HEK293 (cell line): ENCODE results near the gene PRSS35.
A peak's percentile ranks its signal among the peaks of the same experiment; 100 is the strongest.
"Not testable (repeated sequence)": the region's sequence is repeated elsewhere in the genome, so short reads cannot be mapped to it uniquely, and the experiment has no call there.

Experiments
- CTCF ChIA-PET: fragments of 350-600 bp; formaldehyde crosslinking; extraction: SDS; loops from one replicate; lab custom pipeline; 2021; ENCODE audit warnings: antibody characterized with exemption; lab: Yijun Ruan, JAX
- POLR2A ChIA-PET: fragments of 300-600 bp; formaldehyde crosslinking; extraction: SDS; loops from one replicate; lab custom pipeline; 2020; ENCODE audit warnings: antibody characterized with exemption, inconsistent platforms; lab: Yijun Ruan, JAX
- H3K27ac ChIP-seq: fragments of 200-500 bp; sonication (Bioruptor generic); 2 replicates; pipeline ENCODE4 v1.5.1; 2014; ENCODE audit warnings: low read depth, low read length, control low read depth, inconsistent platforms; ENCODE audit errors: extremely low read depth
- H3K36me3 ChIP-seq, 2 experiments: fragments of 200-500 bp in 1 of 2; sonication (Bioruptor generic) in 1 of 2; 1 replicate in 1 of 2; 2 replicates in 1 of 2; pipeline ENCODE4 v1.5.1; 2014 to 2017; ENCODE audit warnings: inconsistent platforms in 2 of 2, low read length in 2 of 2; ENCODE audit not compliant: control insufficient read depth in 2 of 2, insufficient read depth in 1 of 2
- H3K4me1 ChIP-seq: fragments of 200-500 bp; sonication (Bioruptor generic); 2 replicates; pipeline ENCODE4 v1.5.1; 2014; ENCODE audit warnings: mild to moderate bottlenecking, low read length, inconsistent platforms; ENCODE audit not compliant: control insufficient read depth, insufficient read depth
- H3K4me3 ChIP-seq: 2 replicates; pipeline ENCODE4 v1.5.1; 2011; ENCODE audit warnings: low read depth, mild to moderate bottlenecking, control low read depth, low read length, moderate library complexity
- H3K9me3 ChIP-seq: fragments of 200-500 bp; sonication (Bioruptor generic); 2 replicates; pipeline ENCODE4 v1.5.1; 2014; ENCODE audit warnings: low read depth, low read length, inconsistent platforms; ENCODE audit not compliant: control insufficient read depth, insufficient read depth
- BCL11A ChIP-seq: fragments of 450-650 bp; formaldehyde crosslinking; IDR thresholded peaks from 2 replicates; pipeline ENCODE4 v1.5.1; 2016; ENCODE audit warnings: low read depth, missing biosample characterization, missing genetic modification characterization
- WT1 ChIP-seq: fragments of 450-650 bp; formaldehyde crosslinking; IDR thresholded peaks from 2 replicates; pipeline ENCODE4 v1.5.1; 2016; ENCODE audit warnings: missing biosample characterization, missing genetic modification characterization
- ZBTB8A ChIP-seq: fragments of 450-650 bp; formaldehyde crosslinking; IDR thresholded peaks from 2 replicates; pipeline ENCODE4 v1.5.1; 2016; ENCODE audit warnings: missing biosample characterization, missing genetic modification characterization
- ZNF121 ChIP-seq: fragments of 450-650 bp; formaldehyde crosslinking; IDR thresholded peaks from 2 replicates; pipeline ENCODE4 v1.5.1; 2016; ENCODE audit warnings: missing biosample characterization, missing genetic modification characterization
- ZNF449 ChIP-seq: fragments of 450-650 bp; formaldehyde crosslinking; IDR thresholded peaks from 2 replicates; pipeline ENCODE4 v1.5.1; 2017; ENCODE audit warnings: missing biosample characterization, mild to moderate bottlenecking, missing genetic modification characterization, moderate library complexity
- ZNF629 ChIP-seq: fragments of 450-650 bp; formaldehyde crosslinking; IDR thresholded peaks from 2 replicates; pipeline ENCODE4 v1.5.1; 2017; ENCODE audit warnings: missing biosample characterization, missing genetic modification characterization
- ZNF677 ChIP-seq: fragments of 450-650 bp; IDR thresholded peaks from 2 replicates; pipeline ENCODE4 v1.5.0; 2018; ENCODE audit warnings: missing biosample characterization, mild to moderate bottlenecking, missing genetic modification characterization, moderate library complexity
- ZNF701 ChIP-seq: fragments of 450-650 bp; formaldehyde crosslinking; IDR thresholded peaks from 2 replicates; pipeline ENCODE4 v1.5.1; 2016; ENCODE audit warnings: missing biosample characterization, missing genetic modification characterization
- ZNF791 ChIP-seq: fragments of 450-650 bp; formaldehyde crosslinking; IDR thresholded peaks from 2 replicates; pipeline ENCODE4 v1.5.1; 2016; ENCODE audit warnings: missing biosample characterization, missing genetic modification characterization

The PRSS35 gene

GRCh38 chr6:83558975-83559374 lies 46.6 kb downstream of the PRSS35 start:
- CTCF ChIA-PET = interaction anchor here (1.0 to 1.5 kb wide), 2 partner anchors 23 to 56 kb away, joined by 3 to 5 read pairs; no protein-coding TSS in a partner anchor
- POLR2A ChIA-PET = no interaction called here
- no peak for TF ChIP-seq ZNF677
- TF ChIP-seq ZNF449 (tag by site-specific recombination) = peak; percentile 43; the same call in 1 of the 2 replicates
- Histone ChIP-seq H3K9me3 (no peaks in the 10 kb centered on the region), H3K27ac (no peak overlapping the region), H3K36me3 (peaks cover 0 to 3% of the 10 kb centered on the region in 2 experiments; a peak in 1 of 3 replicates), H3K4me3 (no peak overlapping the region), H3K4me1 (no peaks in the 10 kb centered on the region)

- H3K9me3 ChIP-seq, H3K4me3 ChIP-seq, POLR2A ChIA-PET, CTCF ChIA-PET, H3K27ac ChIP-seq, H3K4me1 ChIP-seq, H3K36me3 ChIP-seq: not testable (repeated sequence)
These were observed 59.4 kb downstream of the PRSS35 start for GRCh38 chr6:83571663-83572185.

- Histone ChIP-seq H3K4me3 (no peak overlapping the region), H3K36me3 (peaks cover 0 to 8% of the 10 kb centered on the region in 2 experiments; a peak in 2 of 3 replicates), H3K4me1 (no peaks in the 10 kb centered on the region), H3K9me3 (no peaks in the 10 kb centered on the region), H3K27ac (no peak overlapping the region)
- no peak for TF ChIP-seq ZBTB8A (tag by site-specific recombination)
- no peak for TF ChIP-seq ZNF701 (tag by site-specific recombination)
- TF ChIP-seq ZNF121 (tag by site-specific recombination) = no peak
- no peak for TF ChIP-seq BCL11A (tag by site-specific recombination)
- TF ChIP-seq ZNF629 (tag by site-specific recombination) = no peak
- TF ChIP-seq WT1 = no peak
- no peak for TF ChIP-seq ZNF791 (tag by site-specific recombination)
- POLR2A ChIA-PET = no interaction called here
- CTCF ChIA-PET = no interaction called here
These were observed 62.4 kb downstream of the PRSS35 start for GRCh38 chr6:83574783-83575182.
